ENCODE results near the gene PPP4R4. TPM values are rescaled to one million over a fixed set of nuclear protein-coding genes. Genes with fewer than 3 reads are reported as not detected.

Gene PPP4R4
- total RNA-seq, 6 experiments from 2014 or later = 0.05 to 0.14 TPM; not detected in 4

DNA sequence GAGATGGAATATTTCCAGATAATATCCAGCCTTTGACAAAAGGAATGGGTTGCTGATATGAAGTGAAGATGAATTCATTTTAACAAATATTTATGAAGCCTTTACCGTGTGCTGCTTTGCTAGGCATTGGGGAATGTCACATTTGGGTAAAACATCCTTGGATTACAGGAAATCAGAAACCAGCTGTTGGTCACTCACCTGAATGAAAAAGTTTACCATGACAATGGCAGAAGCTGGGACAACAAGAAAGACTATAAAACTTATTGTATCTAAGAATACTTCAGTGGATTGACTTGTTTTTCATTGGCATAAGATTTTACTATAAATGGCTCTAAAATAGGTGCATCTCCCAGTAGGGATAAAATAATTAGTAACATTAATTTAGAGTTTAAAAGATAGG is 19.7 kb downstream of the PPP4R4 start:
- no peak for DNase-seq
- Mint-ChIP-seq H3K27ac (no peak overlapping the region), H3K9me3 (no peaks in the 10 kb centered on the region), H3K4me1 (ENCODE audit: low read depth) (no peaks in the 10 kb centered on the region), H3K27me3 (ENCODE audit: insufficient read depth) (no peaks in the 10 kb centered on the region), H3K36me3 (ENCODE audit: low read depth) (no peaks in the 10 kb centered on the region), H3K4me3 (no peak overlapping the region)
- TF ChIP-seq, protein P1, sequence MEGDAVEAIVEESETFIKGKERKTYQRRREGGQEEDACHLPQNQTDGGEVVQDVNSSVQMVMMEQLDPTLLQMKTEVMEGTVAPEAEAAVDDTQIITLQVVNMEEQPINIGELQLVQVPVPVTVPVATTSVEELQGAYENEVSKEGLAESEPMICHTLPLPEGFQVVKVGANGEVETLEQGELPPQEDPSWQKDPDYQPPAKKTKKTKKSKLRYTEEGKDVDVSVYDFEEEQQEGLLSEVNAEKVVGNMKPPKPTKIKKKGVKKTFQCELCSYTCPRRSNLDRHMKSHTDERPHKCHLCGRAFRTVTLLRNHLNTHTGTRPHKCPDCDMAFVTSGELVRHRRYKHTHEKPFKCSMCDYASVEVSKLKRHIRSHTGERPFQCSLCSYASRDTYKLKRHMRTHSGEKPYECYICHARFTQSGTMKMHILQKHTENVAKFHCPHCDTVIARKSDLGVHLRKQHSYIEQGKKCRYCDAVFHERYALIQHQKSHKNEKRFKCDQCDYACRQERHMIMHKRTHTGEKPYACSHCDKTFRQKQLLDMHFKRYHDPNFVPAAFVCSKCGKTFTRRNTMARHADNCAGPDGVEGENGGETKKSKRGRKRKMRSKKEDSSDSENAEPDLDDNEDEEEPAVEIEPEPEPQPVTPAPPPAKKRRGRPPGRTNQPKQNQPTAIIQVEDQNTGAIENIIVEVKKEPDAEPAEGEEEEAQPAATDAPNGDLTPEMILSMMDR (IDR thresholded peaks at IDR 0.05) = no peak

DNA sequence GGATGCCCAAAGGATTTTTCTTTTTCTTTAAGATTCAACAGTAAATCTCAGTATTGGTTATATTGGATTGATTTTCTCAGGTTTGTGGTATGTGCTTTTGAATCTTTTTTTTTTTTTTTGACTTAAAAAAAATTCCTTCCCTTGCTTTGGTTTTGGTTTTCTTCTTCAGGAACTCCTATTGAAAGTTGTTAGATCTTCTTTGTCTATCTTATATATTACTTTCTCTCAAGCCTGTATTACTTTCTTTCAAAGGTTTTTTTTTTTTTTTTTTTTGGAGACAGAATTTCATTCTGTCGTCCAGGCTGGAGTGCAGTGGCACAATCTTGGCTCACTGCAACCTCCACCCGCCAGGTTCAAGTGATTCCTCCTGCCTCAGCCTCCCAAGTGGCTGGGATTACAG is 21.9 kb downstream of the PPP4R4 start:
- H3K9me3 Mint-ChIP-seq = no peaks in the 10 kb centered on the region; the same call in 1 of the 2 replicates
- TF ChIP-seq, protein P1 (IDR thresholded peaks at IDR 0.05) = no peak
- no peak for DNase-seq
- no peak overlapping the region for H3K4me3 Mint-ChIP-seq
- H3K36me3 Mint-ChIP-seq (ENCODE audit: low read depth) = no peaks in the 10 kb centered on the region
- H3K4me1 Mint-ChIP-seq (ENCODE audit: low read depth) = no peaks in the 10 kb centered on the region
- no peak overlapping the region for H3K27ac Mint-ChIP-seq
- H3K27me3 Mint-ChIP-seq (ENCODE audit: insufficient read depth) = no peaks in the 10 kb centered on the region

DNA sequence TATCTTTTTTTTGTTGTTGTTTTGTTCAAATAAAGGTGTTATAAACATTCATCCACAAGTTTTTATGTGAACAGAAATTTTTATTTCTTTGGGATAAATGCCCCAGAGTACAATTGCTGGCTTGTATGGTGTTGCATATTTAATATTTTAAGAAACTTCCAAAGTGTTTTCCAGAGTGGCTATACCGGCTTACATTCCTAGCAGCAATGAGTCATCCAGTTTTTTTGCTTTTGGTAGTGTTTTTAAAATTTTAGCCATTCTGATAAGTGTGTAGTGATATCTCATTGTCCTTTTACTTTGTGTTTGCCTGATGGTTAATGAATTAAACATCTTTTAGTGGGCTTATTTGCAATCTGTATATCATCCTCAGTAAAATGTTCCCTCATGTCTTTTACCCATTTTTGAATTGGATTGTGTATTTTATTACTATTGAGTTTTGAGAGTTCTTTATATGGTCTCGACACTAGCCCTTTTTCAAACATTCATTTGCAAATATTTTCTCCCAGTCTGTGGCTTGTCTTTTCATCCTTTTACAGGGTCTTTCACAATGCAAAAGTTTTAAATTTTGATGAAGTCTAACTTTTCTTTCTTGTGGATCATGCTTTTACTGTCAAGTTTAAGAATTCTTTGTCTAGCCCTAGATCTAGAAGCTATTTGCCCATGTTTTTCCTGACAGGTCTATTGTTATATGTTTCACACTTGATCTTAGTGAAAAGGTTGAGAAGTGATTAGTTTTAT is 29.5 kb downstream of the PPP4R4 start:
- Mint-ChIP-seq H3K9me3 (no peaks in the 10 kb centered on the region; the same call in 1 of the 2 replicates), H3K36me3 (ENCODE audit: low read depth) (no peaks in the 10 kb centered on the region), H3K27me3 (ENCODE audit: insufficient read depth) (no peaks in the 10 kb centered on the region), H3K4me3 (no peak overlapping the region), H3K27ac (no peak overlapping the region), H3K4me1 (ENCODE audit: low read depth) (no peaks in the 10 kb centered on the region)
- no peak for DNase-seq
- TF ChIP-seq, protein P1 (IDR thresholded peaks at IDR 0.05) = no peak

DNA sequence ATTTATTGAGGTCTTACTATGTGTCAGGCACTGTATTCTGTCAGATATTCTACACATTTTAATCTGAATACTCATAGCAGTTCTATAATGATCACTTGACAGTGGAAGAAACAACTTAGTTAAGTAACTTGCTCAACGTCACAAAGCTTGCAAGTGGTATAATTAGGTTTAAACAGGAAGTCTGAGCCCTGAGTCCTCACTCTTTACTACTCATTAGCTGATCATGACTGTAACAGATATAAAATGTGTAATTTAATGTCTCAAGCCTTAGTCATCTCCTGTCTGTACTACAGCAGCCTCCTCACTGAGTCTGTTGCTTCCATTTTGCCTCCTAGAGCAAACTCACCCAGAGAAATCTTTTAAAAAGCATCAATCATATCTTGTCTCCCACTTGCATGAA is 38.9 kb downstream of the PPP4R4 start:
- no peaks in the 10 kb centered on the region for H3K27me3 Mint-ChIP-seq (ENCODE audit: insufficient read depth)
- DNase-seq = no peak
- H3K4me3 Mint-ChIP-seq = no peak overlapping the region
- H3K4me1 Mint-ChIP-seq (ENCODE audit: low read depth) = no peaks in the 10 kb centered on the region
- peaks cover 2% of the 10 kb centered on the region; the same call in 1 of the 2 replicates for H3K36me3 Mint-ChIP-seq (ENCODE audit: low read depth)
- TF ChIP-seq, protein P1 (IDR thresholded peaks at IDR 0.05) = no peak
- peaks cover 21% of the 10 kb centered on the region for H3K9me3 Mint-ChIP-seq
- H3K27ac Mint-ChIP-seq = no peak overlapping the region

DNA sequence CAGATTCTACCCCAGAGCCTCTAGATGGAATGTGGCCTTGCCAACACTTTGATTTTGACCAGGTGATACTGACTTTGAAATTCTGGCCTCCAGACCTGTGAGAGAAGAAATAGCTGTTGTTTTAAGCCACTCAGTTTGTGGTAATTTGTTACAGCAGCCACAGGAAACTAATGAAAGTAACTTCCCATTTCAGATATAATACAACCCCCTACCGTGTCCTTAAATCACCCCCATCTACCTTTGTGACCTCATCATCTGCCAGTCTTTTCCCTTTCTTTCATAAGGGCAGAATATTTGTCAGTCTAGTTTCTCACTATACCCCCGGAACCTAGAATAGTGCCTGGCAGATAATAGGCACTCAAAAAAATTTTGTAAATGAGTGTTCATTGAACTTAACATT is 39.6 kb downstream of the PPP4R4 start:
- H3K27ac Mint-ChIP-seq = no peak overlapping the region
- no peaks in the 10 kb centered on the region for H3K4me1 Mint-ChIP-seq (ENCODE audit: low read depth)
- no peaks in the 10 kb centered on the region for H3K27me3 Mint-ChIP-seq (ENCODE audit: insufficient read depth)

More for the DNA sequence above, 39.6 kb downstream of the PPP4R4 start:
- no peak for DNase-seq
- peaks cover 4% of the 10 kb centered on the region; the same call in 1 of the 2 replicates for H3K36me3 Mint-ChIP-seq (ENCODE audit: low read depth)
- H3K4me3 Mint-ChIP-seq = no peak overlapping the region
- TF ChIP-seq, protein P1 (IDR thresholded peaks at IDR 0.05) = no peak
- peaks cover 27% of the 10 kb centered on the region for H3K9me3 Mint-ChIP-seq
